Measurements from ENCODE around the gene FAM120A.
"Not testable (repeated sequence)": the region's sequence is repeated elsewhere in the genome, so short reads cannot be mapped to it uniquely, and the experiment has no call there.

FAM120A gene

GRCh38 chr9:93509084-93509483 is 57.6 kb downstream of the FAM120A start:
- no peak for DNase-seq (ENCODE audit: low read depth)

DNA sequence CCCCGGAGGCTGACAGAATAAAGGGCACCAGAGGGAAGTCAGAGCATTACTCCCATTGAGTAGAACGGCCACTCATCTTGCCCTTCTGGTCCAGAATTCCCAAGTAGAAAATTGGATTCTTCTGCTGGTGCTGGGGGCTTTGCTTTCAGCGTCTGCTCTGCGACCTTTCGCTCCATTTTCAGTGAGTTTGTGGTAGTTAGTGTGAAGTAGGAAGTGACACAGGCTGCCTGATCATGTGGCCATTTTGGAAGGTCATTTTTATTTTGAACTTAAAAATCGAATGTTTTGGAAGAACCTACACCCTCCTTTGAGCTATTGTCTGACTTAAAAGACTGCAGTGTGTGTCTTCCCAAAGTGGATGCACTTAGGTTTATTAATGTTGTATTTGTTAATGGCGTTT is 58.6 kb downstream of the FAM120A start:
- DNase-seq (ENCODE audit: low read depth), result no peak

- not testable (repeated sequence) for DNase-seq (ENCODE audit: low read depth)
These were observed 59.7 kb downstream of the FAM120A start for GRCh38 chr9:93511228-93511627.

GRCh38 chr9:93512170-93512812 is 60.8 kb downstream of the FAM120A start:
- DNase-seq (ENCODE audit: low read depth), result not testable (repeated sequence)

DNA sequence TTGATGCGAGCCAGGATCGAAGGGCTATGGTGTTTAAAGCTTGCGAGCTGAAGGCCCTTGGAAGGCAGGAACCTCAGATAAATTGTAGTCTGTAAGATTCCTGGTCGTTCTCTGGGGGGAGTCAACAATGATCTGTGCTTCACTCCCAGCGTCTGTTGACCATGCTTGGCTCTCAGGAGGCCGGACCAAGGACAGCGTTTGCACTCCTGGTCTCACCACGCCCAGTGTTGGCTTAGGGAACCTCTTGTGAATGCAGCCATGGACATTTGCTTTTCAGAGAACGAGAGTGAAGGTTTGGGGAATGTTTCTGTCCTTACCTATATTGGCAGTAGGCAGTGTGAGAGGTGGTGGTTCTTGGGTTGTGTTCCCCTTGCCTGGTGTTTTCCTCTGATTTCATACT is 62.1 kb downstream of the FAM120A start:
- no peak for DNase-seq (ENCODE audit: low read depth)

GRCh38 chr9:93517331-93517730 is 65.8 kb downstream of the FAM120A start:
- DNase-seq (ENCODE audit: low read depth), result no peak

- DNase-seq (ENCODE audit: low read depth), result no peak
These were observed 69.0 kb downstream of the FAM120A start for GRCh38 chr9:93520523-93520922.

DNA sequence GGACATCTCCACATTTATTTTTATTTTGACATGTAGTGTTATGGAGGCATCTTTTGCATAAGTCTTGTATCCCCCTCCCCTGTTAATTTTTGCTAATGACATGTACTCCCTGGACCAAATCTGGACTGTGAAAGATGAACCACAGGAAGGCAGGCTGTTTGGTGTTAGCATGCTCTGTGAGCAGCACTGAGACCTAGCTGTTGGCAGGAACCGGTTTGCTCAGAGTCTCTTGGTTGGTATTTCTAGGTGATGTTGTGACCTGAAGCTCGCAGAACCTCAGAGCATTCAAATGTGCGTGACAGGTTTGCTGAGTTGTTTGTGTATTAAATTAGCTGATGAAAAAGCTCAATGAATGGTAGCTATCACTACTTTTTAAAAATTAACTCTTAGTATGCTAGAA is 71.3 kb downstream of the FAM120A start:
- DNase-seq (ENCODE audit: low read depth), result no peak

DNA sequence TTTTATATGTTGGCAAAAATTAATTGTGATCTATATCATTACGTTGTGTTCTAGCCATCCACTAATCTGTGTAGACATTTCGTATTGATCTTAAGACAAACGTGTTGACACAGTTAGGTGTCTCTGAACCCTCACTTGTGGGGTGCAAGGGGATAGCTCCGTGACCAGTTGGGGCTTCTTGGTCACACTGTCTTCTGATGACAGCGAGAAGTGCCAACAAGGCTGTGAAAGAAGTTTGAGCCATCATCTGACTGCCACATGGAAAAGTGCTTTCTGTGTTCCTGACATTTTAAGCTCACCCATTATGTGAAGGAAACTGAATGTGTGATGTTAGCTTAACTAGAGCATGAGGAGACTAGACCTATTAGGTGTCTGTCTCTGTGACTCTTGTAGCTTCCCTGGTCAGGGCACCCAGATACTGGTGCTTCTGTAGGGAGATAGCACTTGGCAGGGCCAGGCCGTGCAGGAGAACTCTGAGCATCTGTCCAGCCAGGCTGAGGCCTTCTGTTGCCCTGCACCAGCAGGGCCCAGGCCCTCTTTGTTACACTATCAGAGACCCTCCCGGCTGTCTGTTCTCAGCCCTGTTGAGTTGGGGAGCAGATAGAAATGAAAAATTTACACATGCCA is 72.1 kb downstream of the FAM120A start:
- DNase-seq (ENCODE audit: low read depth), result no peak

DNA sequence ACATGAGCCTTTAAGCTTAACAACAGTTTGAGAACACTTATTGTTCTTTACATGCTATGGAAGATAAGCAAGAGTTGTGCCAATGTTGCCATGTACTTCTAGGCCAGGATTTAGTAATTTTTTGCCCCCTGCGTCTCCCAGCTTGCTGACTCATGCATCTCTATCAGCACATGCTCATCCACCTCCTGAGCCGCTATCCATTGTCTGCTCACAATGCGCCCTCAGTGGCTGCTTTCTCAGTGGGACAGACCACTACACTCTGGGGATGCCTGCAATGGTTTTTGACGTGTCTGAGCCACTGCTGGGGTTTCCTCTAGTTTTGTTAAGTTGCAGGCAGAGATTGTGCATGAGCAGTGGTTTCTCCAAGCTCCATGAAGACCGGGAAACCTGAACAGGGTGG is 74.0 kb downstream of the FAM120A start:
- DNase-seq (ENCODE audit: low read depth), result no peak

DNA sequence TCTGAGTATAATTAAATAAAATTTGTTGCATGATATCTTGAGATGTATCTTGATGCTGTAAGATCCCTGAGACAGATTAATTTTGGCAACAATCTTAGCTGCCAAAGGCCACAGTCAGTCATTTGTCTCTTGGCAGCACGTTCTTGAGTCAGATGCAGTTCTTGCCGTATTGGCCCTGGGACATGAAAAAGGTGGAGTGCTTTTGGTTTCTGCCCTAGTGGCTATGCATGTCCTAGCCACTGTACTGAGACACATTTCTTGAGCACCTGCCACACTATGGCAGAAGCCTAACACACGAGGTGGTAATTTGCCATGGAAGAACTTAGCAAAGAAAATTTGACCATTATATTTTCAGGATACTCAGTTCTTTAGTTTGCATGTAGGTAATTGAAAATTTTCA is 79.9 kb downstream of the FAM120A start:
- DNase-seq (ENCODE audit: low read depth), result no peak

- DNase-seq (ENCODE audit: low read depth), result no peak
These were observed 80.7 kb downstream of the FAM120A start for GRCh38 chr9:93532141-93532540.

GRCh38 chr9:93533863-93534262 is 82.4 kb downstream of the FAM120A start:
- DNase-seq (ENCODE audit: low read depth), result no peak

- no peak for DNase-seq (ENCODE audit: low read depth)
These were observed 84.7 kb downstream of the FAM120A start for GRCh38 chr9:93536167-93536566.

DNA sequence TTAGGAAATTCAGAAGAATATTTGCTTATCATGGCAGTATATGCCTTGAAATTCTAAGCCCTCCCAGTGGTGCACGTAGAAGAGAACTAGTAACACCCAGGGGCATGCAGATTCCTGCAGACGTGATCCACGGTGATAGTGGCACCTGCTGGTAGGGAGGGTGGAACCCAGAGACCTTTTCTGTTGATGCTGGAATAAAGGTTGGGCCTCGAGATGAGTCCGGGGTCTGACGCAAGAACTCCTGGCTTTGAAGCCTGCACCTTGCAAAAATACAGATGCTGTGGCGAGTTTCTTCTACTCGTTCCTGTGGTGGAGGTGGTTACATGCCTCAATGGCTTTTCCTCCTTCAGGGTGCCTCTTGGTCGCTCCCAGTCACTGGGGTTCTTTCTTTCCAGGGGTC is 85.4 kb downstream of the FAM120A start:
- DNase-seq (ENCODE audit: low read depth), result no peak

DNA sequence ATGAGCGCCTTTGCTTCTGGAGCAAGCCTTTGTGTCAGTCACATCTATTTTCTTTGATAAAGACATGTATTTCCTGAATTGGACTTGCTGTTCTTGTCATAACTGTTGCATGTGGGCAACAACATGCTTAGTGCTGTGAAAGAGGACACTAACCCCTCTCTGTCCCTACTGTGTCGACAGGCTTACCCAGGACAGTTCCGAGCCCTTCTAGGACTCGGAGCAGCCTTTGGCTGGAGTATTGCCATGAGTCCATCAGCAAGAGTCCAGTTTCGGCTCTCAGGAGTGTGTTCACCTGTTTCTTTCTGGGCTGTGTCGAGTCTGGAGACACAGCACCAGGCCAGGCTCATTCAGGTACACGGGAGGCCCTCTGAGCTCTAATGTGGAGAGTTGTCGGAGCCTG is 88.8 kb downstream of the FAM120A start:
- no peak for DNase-seq (ENCODE audit: low read depth)

- no peak for DNase-seq (ENCODE audit: low read depth)
These were observed 89.5 kb downstream of the FAM120A start for GRCh38 chr9:93541005-93541404.

DNA sequence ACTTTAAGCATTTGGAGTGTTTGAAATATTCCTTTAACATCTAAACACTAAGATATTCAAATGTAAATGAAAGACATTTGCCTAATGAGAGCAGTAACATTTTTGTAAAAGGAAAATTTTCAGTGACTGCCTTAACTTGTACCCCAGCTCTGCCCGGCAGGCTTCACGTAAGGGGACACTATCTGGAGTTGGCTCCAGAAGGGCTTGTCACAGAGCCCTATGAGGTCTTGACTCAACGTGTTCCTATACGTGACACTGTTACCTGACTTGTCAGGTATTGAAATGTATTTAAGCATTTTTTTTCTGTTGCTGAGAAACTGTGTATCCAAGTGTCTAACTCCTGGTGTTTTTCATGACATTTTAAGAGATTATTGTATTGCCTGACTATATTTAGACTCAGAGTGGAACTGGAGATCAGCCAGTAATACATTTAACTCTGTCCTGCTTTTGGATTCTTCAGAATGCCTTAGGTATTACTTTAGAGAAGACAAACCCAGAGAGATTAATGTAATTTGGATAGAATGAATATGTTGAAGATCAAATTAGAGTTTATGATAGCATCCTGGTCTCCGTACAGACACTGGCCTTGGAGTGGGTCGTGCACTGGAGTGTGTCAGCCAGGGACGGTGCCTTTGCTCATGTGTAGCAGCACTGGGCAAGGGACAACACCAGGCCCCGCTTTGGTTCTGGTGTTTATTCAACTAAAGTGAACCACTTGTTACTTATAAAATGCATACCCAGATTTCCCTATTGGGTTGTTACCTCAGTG is 90.3 kb downstream of the FAM120A start:
- DNase-seq (ENCODE audit: low read depth), result no peak

DNA sequence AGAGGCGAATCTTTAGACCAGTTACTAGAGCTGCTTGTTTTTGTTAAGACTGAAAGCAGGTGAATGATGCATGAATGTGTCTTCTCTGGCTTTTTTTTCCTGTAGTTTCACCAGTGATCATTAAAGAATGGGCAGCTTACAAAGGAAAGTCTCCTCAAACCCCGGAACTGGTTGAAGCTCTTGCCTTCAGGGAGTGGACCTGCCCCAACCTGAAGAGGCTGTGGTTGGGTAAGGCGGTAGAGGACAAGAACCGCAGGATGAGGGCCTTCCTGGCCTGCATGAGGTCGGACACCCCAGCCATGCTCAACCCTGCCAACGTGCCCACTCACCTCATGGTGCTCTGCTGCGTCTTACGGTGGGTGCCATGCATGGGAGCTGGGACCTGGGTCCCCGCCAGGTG is 91.6 kb downstream of the FAM120A start:
- no peak for DNase-seq (ENCODE audit: low read depth)

DNA sequence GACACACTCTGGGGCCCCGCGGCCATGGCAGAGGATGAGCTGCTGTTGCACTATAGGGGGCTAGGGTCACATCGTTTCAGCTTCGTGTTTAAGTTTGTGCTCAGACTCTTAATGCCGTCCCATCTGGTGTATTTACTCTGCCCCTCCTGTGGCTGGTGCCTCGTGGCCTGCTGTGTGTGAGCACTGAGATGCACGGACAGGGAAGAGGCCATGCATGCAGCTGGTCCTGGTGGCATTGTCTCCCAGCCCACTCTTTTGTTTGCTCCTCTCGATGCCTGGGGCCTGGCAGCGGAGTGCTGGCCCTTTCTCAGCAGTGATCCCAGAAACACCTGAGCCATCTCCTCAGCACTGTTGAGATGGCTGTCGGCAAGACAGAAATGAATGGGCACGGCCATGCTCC is 94.9 kb downstream of the FAM120A start:
- DNase-seq (ENCODE audit: low read depth), result no peak

DNA sequence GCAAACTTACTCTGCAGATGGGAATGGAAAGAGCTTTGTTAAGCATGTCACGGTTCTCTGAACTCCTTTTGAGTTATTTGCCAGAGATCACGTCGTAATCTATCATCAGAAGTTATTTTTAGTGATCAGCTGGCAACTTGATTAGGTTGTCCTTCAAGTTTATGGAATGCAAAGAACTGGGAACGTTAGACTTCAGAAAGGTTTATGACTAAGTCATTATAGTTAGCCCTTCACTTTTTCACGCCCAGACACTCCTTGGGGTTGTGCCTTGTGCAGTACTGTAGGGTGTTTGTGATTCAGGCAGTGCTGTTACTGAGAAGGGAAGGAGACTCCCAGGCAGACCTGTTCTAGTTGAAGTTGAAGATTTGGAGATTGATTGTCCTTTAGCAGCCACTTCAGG is 98.1 kb downstream of the FAM120A start:
- no peak for DNase-seq (ENCODE audit: low read depth)

DNA sequence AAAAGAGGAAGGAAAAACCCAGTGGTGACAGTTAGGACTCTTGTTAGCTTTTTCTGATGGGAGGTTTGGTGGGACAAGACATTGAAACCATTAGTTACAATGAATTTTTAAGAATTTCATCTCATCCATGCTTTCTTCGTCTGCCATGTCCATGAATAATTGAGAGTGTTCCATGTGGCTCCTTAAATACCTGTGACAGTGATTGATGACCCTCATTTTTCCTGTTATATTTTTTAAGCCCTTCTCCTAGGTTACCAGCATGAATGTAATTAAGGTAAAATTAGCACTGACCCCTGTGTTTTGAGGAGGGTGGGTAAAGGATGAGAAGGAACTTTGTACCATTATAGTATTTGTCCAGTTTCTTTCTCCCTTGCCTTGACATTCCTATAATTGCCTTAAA is 101.4 kb downstream of the FAM120A start:
- no peak for DNase-seq (ENCODE audit: low read depth)

DNA sequence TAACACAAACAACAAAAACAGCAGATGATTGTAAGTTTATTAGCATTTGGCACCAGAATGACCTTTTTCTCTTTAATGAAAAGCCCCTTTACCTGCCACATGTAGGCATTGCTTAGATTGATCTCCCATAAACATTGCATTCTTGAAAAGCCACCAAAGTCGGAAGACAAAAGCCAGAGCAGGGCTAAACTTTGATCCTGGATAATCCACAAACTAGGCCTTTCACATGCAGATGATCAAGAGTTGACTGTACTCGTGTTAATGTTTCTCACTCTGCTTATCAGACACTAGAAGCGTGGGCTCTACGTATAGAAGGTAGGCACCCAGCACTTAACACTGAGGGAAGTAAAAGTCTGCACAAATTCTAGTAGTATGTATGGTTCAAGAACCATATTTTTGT is 103.9 kb downstream of the FAM120A start:
- no peak for DNase-seq (ENCODE audit: low read depth)

Measured in HS-5 (cell line).